ENCODE measurements around the gene CDH5.

- TF ChIP-seq POLR2A (IDR thresholded peaks at IDR 0.05; ENCODE audit: low read depth, low read length) (no peak), POLR2AphosphoS5 (IDR thresholded peaks at IDR 0.05; ENCODE audit: low read depth, low read length) (no peak), TAF1 (IDR thresholded peaks at IDR 0.05; ENCODE audit: borderline replicate concordance, low read depth, low read length) (no peak)
These were observed 41.5 kb upstream of the CDH5 start for GRCh38 chr16:66324815-66325515.
